BJ (cell line): ENCODE results near the gene E2F3. TPM values are rescaled to one million over a fixed set of nuclear protein-coding genes. Genes with fewer than 3 reads are reported as not detected.

ENCODE experiments used
- CTCF ChIA-PET: fragments of 350-600 bp; formaldehyde crosslinking; extraction: SDS; loops from one replicate; lab custom pipeline; 2021; ENCODE audit warnings: antibody characterized with exemption, inconsistent platforms; lab: Yijun Ruan, JAX
- POLR2A ChIA-PET: fragments of 300-600 bp; sonication (Branson Sonifier 250); formaldehyde crosslinking; extraction: SDS; loops from one replicate; lab custom pipeline; 2021; ENCODE audit warnings: antibody characterized with exemption; lab: Charles Lee
- DNase-seq: peaks from one replicate; pipeline ENCODE4 v3.0.0-alpha.2; 2011; ENCODE audit warnings: low read depth
- H3K27me3 ChIP-seq: 2 replicates; pipeline ENCODE4 v1.6.0; 2011; ENCODE audit warnings: low read length; ENCODE audit not compliant: control insufficient read depth, insufficient read depth
- H3K36me3 ChIP-seq: 2 replicates; pipeline ENCODE4 v1.5.1; 2011; ENCODE audit warnings: low read length; ENCODE audit not compliant: control insufficient read depth, insufficient read depth
- H3K4me3 ChIP-seq: 2 replicates; pipeline ENCODE4 v1.5.1; 2011; ENCODE audit warnings: low read depth, mild to moderate bottlenecking, control low read depth, low read length
- CTCF ChIP-seq: IDR thresholded peaks from 2 replicates; pipeline ENCODE4 v1.5.1; 2011; ENCODE audit warnings: low read depth, mild to moderate bottlenecking, control low read depth, inconsistent platforms, low read length, moderate library complexity; ENCODE audit not compliant: insufficient read depth
- polyA plus RNA-seq: library from polyadenylated mRNA; depleted of rRNA; stranded (reverse); fragments of >200 nt; gene quantifications from 2 replicates; pipeline ENCODE4 v1.2.3, GENCODE V29; 2011

E2F3 gene
- polyA plus RNA-seq, 1 experiment = 7.0 TPM

- ChIA-PET POLR2A (no interaction called here), CTCF (no interaction called here)
- TF ChIP-seq CTCF = no peak
- no peak for DNase-seq
- Histone ChIP-seq H3K36me3 (no peaks in the 10 kb centered on the region), H3K4me3 (no peak overlapping the region), H3K27me3 (no peaks in the 10 kb centered on the region; the same call in 1 of the 2 replicates)
These were observed 39.1 kb upstream of the E2F3 start for GRCh38 chr6:20362623-20363022.

DNA sequence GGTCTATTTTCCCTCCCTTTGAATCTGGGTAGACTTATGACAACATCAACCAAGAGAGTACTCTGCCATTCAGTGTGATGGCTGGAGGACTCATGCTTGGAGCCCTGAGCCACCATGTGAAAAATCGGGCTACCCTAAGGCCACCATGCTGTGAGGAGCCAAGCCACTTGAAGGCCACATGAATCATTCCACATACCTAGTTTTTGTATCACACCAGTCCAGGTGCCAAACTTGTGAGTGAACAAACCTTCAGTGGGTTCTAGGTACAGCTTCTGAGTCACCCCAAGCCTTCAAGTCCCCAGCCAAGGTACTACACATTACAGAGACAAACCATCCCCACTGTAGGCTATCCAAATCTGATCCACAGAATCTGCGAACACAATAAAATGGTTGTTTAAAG, 37.4 kb upstream of the E2F3 start:
- no peaks in the 10 kb centered on the region for H3K36me3 ChIP-seq
- POLR2A ChIA-PET = no interaction called here
- no peak for TF ChIP-seq CTCF
- no peak for DNase-seq
- CTCF ChIA-PET = no interaction called here
- no peak overlapping the region for H3K4me3 ChIP-seq
- H3K27me3 ChIP-seq = no peaks in the 10 kb centered on the region; the same call in 1 of the 2 replicates

- ChIA-PET POLR2A (no interaction called here), CTCF (interaction anchor here (0.6 to 1.7 kb wide), 2 partner anchors 10 to 807 kb away, joined by 3 to 6 read pairs; no protein-coding TSS in a partner anchor)
- no peaks in the 10 kb centered on the region for H3K36me3 ChIP-seq
- no peaks in the 10 kb centered on the region; the same call in 1 of the 2 replicates for H3K27me3 ChIP-seq
- DNase-seq = no peak
- H3K4me3 ChIP-seq = no peak overlapping the region
- no peak for TF ChIP-seq CTCF
These were observed 36.2 kb upstream of the E2F3 start for GRCh38 chr6:20365456-20365855.

- Histone ChIP-seq H3K27me3 (no peaks in the 10 kb centered on the region; the same call in 1 of the 2 replicates), H3K4me3 (no peak overlapping the region), H3K36me3 (no peaks in the 10 kb centered on the region)
- DNase-seq = no peak
- ChIA-PET CTCF (interaction anchor here (0.6 to 1.7 kb wide), 3 partner anchors 9 to 806 kb away, joined by 3 to 6 read pairs (median 3); no protein-coding TSS in a partner anchor), POLR2A (no interaction called here)
- TF ChIP-seq CTCF = no peak
These were observed 35.4 kb upstream of the E2F3 start for GRCh38 chr6:20366082-20366830.

GRCh38 chr6:20367743-20368485, 33.8 kb upstream of the E2F3 start:
- no peak for DNase-seq
- ChIA-PET POLR2A (no interaction called here), CTCF (interaction anchor here (0.6 to 1.2 kb wide), 2 partner anchors 37 to 986 kb away, joined by 3 read pairs; no protein-coding TSS in a partner anchor)
- no peaks in the 10 kb centered on the region for H3K36me3 ChIP-seq
- no peaks in the 10 kb centered on the region; the same call in 1 of the 2 replicates for H3K27me3 ChIP-seq
- no peak overlapping the region for H3K4me3 ChIP-seq
- no peak for TF ChIP-seq CTCF
